Urinary bladder (tissue), 4 donors: ENCODE measurements around the gene RIC3. TPM values are rescaled to one million over a fixed set of nuclear protein-coding genes. Genes with fewer than 3 reads are reported as not detected.

Experiments used
- DNase-seq: peaks from one replicate; pipeline ENCODE4 v3.0.0-alpha.2; 2015; ENCODE audit errors: extremely low spot score
- H3K27ac ChIP-seq: one replicate; pipeline ENCODE4 v1.5.1; 2013; ENCODE audit warnings: low read depth, mild to moderate bottlenecking, moderate library complexity
- H3K36me3 ChIP-seq: one replicate; pipeline ENCODE4 v1.6.1; 2013; ENCODE audit warnings: mild to moderate bottlenecking, moderate library complexity; ENCODE audit not compliant: insufficient read depth
- H3K4me1 ChIP-seq: one replicate; pipeline ENCODE4 v1.6.1; 2013; ENCODE audit warnings: mild to moderate bottlenecking, moderate library complexity; ENCODE audit not compliant: insufficient read depth
- H3K4me3 ChIP-seq: one replicate; pipeline ENCODE4 v1.5.1; 2013; ENCODE audit warnings: low read depth, low read length
- WGBS: extraction: QIAGEN DNeasy Blood & Tissue Kit; methylation state at CpG from one replicate; pipeline ENCODE4 v1.1.7; 2013; 5-methylcytosine and 5-hydroxymethylcytosine counted together
- polyA plus RNA-seq: library from polyadenylated mRNA; stranded (reverse); fragments of 200-250 nt; gene quantifications from one replicate; pipeline ENCODE4 v1.2.3, GENCODE V29; 2013
- total RNA-seq: library from RNA; depleted of rRNA; stranded (reverse); fragments of >200 nt; gene quantifications from one replicate; pipeline ENCODE4 v1.2.3, GENCODE V29; 2014
- donor health status: healthy with polysubstance abuse.
- donor health status: healthy.

RIC3 gene
- total and polyA plus RNA-seq, 2 donors = 7.2 to 8.8 TPM

DNA sequence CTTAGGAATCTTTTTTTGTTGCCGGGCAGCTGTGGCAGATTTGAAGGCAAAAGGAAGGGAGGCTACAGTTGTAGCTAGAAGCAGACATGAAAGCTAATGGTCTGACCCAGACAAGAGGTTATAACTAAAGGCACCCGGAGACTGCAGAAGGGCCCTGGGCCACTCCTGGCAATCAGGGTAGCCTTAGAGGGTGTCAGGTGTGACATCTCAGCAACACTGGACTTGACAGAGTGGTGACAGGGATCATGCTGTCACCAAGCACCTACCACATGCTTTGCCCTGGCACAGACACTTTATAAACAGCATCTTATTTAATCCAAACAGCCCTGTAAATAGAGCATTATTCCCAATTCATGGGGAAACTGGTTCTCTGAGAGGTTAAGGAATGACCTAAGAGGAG lies 62.1 kb downstream of the RIC3 start:
- Histone ChIP-seq H3K4me1 (no peaks in the 10 kb centered on the region), H3K27ac (no peak overlapping the region), H3K36me3 (no peaks in the 10 kb centered on the region), H3K4me3 (no peak overlapping the region)
- DNase-seq = no peak
- WGBS = 89% methylated on average over 2 of the region's 2 CpGs

DNA sequence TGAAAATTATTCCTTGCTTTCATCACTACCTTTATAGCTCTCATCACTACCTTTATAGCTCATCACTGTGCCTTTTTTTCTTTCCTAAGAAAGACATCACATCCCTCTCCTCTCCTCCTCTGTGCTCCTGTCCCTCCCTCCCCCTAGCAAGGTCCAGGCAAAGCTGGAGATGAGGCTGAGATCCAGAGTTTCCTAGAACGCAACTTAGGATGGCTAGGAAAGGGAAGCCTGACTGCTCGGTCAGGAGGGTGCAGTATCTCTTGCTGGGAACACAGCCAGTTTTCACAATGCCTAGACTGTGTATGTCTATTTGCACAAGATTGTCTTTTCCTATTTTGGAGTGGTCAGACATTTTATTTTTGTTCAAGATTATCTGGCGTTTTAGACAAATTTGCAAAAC lies 63.2 kb downstream of the RIC3 start:
- no peak overlapping the region for H3K27ac ChIP-seq
- no peak for DNase-seq
- 48% methylated on average over 3 of the region's 3 CpGs for WGBS
- no peaks in the 10 kb centered on the region for H3K4me1 ChIP-seq
- no peaks in the 10 kb centered on the region for H3K36me3 ChIP-seq
- H3K4me3 ChIP-seq = no peak overlapping the region

DNA sequence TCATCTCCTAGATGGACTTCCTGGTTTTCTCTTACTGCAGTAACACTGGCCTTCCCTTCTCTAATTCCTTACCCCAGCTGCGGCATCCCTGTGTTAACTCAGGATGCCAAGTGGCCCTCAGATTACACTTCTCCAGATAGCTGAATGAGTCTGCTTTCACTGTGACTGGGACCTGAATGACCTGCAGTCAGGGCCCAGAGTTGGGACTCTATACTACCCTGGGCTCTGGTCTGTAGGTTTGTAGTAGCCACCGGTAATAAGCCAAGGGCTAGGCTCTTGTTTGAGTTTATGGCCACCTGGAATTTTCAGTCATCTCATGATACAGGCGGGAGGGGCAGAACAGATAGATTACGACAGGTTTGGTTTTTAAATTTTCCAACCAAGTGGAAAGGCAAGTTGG lies 63.7 kb downstream of the RIC3 start:
- no peaks in the 10 kb centered on the region for H3K4me1 ChIP-seq
- no peaks in the 10 kb centered on the region for H3K36me3 ChIP-seq
- no peak overlapping the region for H3K27ac ChIP-seq
- WGBS = 82% methylated on average over 4 of the region's 4 CpGs
- no peak overlapping the region for H3K4me3 ChIP-seq
- DNase-seq = no peak

DNA sequence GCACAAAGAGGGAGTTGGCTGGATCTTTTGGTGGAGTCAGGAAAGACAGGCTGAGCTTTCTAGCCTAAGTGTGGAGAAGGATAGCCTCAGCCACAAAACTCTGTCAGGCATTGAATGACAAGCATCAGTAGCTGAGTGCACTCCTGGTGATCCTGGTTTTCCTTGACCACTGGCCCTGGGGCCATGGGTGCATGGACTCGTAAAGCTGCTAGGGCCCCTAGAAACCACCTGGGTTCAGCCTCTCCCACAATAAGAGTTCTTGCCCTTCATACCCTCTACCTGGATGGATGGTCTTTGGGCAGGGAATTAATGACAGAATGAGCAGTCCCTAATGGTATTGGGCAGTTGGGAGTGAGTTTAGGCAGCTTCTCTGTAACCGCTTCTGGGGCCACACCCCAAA lies 64.9 kb downstream of the RIC3 start:
- H3K27ac ChIP-seq = no peak overlapping the region
- 92% methylated on average over 2 of the region's 2 CpGs for WGBS
- no peaks in the 10 kb centered on the region for H3K4me1 ChIP-seq
- no peaks in the 10 kb centered on the region for H3K36me3 ChIP-seq
- DNase-seq = no peak
- H3K4me3 ChIP-seq = no peak overlapping the region

DNA sequence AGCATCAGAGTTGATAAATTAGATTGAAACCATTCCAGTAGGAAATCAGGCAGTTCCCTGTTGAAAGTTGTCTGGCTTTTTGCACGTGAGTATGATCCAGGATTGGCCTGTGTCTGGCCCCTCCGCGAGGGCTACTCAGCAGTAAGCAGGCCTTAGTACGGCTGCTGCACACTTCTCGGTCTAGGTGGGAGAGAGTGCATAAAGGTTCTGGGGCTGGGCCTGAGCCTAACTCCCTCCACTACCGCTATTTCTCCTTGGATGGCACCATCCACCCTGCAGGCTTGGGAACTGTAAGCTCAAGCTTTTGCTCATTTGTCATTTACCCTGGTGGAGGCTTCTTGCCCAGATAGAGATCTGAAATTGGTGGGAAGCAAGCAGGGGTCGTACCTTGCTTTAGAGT lies 65.9 kb downstream of the RIC3 start:
- Histone ChIP-seq H3K4me3 (no peak overlapping the region), H3K4me1 (no peaks in the 10 kb centered on the region), H3K27ac (no peak overlapping the region), H3K36me3 (no peaks in the 10 kb centered on the region)
- WGBS = 82% methylated on average over 7 of the region's 7 CpGs
- DNase-seq = no peak

DNA sequence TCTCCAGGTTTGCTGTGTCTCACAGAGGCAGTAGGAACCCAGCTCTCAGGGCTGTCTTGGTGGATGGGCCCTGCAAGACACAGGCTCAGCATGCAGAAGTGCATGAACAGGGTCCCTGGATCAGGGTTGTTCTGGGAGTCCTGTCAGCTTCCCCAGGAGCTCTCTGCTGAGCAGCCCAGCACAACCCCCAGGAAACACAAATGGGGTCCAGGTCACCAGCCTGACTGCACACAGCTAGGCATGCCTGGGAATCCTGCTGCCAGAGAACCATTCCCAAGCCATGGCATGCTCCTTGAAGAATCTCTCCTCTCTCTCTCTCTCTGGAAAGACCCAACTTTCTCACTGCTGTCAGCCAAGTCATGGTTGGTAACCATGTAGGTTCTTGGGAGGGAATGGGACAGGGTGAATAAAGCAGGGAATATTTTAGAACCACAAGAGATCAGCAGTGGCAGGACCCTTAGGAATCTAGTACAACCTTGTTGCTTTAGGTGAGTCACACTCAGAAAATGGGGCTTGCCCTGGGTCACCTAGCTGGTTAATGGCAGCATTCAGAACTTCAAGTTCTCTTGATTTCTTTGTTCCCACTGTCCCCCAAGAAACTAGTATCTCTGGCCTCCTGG lies 66.4 kb downstream of the RIC3 start:
- Histone ChIP-seq H3K36me3 (no peaks in the 10 kb centered on the region), H3K4me1 (no peaks in the 10 kb centered on the region), H3K27ac (no peak overlapping the region), H3K4me3 (no peak overlapping the region)
- DNase-seq = no peak

DNA sequence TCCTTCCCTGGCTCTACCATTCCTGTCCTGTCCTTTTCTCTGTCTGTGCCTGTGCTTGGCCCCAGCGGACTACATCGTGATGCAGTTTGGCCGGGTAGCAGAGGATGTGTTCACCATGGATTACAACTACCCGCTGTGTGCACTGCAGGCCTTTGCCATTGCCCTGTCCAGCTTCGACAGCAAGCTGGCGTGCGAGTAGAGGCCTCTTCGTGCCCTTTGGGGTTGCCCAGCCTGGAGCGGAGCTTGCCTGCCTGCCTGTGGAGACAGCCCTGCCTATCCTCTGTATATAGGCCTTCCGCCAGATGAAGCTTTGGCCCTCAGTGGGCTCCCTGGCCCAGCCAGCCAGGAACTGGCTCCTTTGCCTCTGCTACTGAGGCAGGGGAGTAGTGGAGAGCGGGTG lies 67.4 kb downstream of the RIC3 start:
- Histone ChIP-seq H3K4me3 (no peak overlapping the region), H3K4me1 (no peaks in the 10 kb centered on the region), H3K36me3 (no peaks in the 10 kb centered on the region), H3K27ac (no peak overlapping the region)
- WGBS = 96% methylated on average over 11 of the region's 11 CpGs
- no peak for DNase-seq

DNA sequence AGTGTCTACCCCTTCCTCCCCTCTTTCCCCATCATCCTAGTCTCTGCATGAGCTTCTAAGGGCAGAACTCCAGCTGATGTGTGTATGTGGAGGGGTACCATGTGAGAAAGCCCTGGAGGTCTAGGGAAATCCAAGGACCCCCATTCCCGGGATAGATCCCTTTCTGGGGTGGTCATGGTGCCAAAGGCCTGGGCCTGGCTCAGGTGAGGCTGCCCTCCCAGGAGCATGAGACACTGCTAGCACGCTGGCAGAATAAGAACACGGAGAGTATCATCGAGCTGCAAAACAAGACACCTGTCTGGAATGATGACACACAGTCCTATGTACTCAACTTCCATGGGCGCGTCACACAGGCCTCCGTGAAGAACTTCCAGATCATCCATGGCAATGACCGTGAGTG lies 68.2 kb downstream of the RIC3 start:
- no peaks in the 10 kb centered on the region for H3K36me3 ChIP-seq
- WGBS = 95% methylated on average over 8 of the region's 8 CpGs
- no peak for DNase-seq
- no peak overlapping the region for H3K4me3 ChIP-seq
- no peak overlapping the region for H3K27ac ChIP-seq
- H3K4me1 ChIP-seq = no peaks in the 10 kb centered on the region

DNA sequence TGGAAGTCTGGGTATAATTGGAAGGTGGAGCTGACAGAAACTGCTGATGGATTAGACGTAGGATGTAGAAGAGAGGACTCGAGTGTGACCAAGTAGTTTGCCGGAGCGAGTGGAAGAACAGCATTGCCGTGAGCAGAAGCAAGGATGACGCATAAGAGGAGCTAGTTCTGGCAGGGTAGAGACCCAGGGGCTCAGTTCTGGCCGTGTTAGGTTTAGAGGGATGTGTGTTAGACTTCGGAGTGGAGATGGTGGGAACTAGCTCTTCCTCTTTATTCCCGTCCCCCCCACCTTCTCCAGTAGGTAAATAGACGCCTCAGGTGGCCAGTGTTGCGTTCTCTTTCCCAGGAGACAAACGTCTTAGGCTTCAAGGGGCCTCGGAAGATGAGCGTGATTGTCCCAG lies 68.7 kb downstream of the RIC3 start:
- DNase-seq = no peak
- Histone ChIP-seq H3K27ac (no peak overlapping the region), H3K4me3 (no peak overlapping the region), H3K4me1 (no peaks in the 10 kb centered on the region), H3K36me3 (no peaks in the 10 kb centered on the region)
- 87% methylated on average over 14 of the region's 14 CpGs for WGBS

DNA sequence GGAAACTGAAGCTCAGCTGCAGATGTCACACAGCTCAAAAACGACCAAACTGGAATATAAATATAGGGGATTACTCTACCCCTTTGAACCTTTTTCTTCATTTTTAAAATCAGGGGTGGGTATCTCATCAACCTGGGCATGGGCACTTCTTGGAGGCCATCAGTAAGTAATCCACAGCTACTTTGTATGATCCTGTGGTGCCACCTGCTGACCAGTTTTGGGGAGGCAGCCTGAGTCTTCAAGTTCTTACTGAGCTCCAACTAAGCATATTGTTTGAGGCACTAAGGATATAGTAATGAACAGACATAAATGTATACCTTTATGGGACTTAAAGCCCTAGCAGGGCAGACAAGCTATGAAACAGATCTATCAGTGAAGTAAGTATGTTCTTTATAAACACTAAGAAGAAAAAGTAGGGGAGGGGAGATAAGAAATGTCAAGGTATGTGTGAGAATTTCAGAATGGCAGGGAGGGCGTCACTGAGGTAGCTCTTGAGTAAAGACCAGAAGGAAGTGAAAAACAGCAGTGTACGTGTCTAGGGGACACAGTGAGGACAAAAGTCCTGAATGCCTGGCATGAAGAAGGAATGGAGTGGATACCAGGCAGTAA lies 69.4 kb downstream of the RIC3 start:
- Histone ChIP-seq H3K4me3 (no peak overlapping the region), H3K36me3 (no peaks in the 10 kb centered on the region), H3K4me1 (no peaks in the 10 kb centered on the region), H3K27ac (no peak overlapping the region)
- peak; percentile 60 for DNase-seq
- 57% methylated on average over 3 of the region's 3 CpGs for WGBS

DNA sequence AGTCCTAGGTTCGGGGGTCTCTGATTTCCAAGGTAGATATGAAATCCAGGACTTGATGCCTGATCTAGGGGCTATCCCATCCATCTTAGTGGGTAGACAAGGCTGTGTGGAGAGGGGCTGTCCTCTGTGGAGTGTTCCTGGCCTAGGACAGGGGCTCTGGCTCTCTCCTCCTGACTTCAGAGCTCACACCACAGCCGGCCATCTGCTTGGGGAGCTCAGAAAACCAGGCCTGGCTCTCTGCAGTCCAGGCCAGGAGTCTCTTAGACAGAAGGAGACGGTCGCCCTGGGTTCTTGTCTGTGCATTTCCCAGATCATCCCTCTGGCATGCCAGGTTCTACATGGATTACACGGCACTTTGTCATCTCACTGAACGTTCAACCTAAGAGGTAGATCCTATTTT lies 69.9 kb downstream of the RIC3 start:
- 78% methylated on average over 6 of the region's 6 CpGs for WGBS
- no peak overlapping the region for H3K27ac ChIP-seq
- H3K36me3 ChIP-seq = no peaks in the 10 kb centered on the region
- no peak for DNase-seq
- no peaks in the 10 kb centered on the region for H3K4me1 ChIP-seq
- no peak overlapping the region for H3K4me3 ChIP-seq

DNA sequence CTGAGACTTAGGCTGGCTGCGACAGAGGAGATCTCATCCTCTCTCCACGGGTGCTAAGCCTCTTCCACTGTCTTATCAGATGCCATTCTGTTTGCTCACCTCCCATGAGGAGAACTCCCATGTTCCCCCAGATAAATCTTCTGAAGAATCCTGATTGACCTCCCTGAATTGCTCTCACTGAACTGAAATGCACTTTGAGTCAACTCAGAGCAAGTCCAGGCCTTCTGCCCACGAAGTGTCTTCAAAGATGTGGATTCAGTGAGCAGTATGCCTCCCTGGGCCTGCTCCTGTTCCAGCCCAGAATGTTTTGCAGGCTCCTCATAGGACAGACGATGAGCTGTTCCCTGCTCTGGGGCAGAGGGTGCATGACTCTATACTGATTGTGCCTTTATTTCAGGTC lies 70.5 kb downstream of the RIC3 start:
- Histone ChIP-seq H3K4me1 (no peaks in the 10 kb centered on the region), H3K36me3 (no peaks in the 10 kb centered on the region), H3K27ac (no peak overlapping the region), H3K4me3 (no peak overlapping the region)
- DNase-seq = no peak
- whole genome bisulfite sequencing = 57% methylated on average over 4 of the region's 4 CpGs

DNA sequence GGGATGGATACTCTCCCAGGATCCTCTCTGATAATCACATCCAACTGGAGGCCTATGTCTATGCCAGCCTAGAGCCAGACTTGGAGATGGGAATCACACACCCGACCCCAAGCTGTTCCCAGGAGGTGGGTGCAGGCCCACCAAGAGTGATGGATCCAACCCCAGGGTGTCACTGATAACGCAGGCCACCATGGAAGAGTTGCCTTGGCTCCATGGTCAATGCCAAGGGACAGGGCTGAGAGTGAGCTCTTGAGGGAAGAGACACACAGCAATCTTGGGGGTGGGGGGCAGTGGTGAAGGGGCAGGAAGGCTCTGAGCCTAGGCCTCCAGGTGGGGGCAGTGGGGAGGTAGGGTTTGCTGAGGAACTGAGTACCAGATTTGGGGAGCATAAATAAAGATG lies 70.9 kb downstream of the RIC3 start:
- 90% methylated on average over 2 of the region's 2 CpGs for WGBS
- no peak overlapping the region for H3K4me3 ChIP-seq
- H3K27ac ChIP-seq = no peak overlapping the region
- no peaks in the 10 kb centered on the region for H3K4me1 ChIP-seq
- DNase-seq = no peak
- H3K36me3 ChIP-seq = no peaks in the 10 kb centered on the region

DNA sequence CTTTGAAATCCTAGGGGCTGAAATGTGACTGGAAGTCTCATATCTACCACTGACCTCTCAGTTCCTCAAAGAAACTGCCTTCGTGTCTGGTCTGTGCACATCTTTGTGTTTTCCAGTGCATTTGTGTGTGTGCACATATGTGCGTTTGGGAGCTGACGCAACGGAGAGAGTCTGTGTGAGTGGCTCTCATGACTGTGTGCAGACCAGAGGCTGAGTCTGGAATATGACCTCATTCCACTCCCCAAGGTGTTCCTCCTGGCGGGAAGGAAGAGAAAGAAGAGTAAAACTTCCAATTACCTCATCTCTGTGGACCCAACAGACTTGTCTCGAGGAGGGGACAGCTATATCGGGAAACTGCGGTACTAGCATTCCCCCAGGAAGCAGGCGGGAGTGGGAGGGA lies 71.4 kb downstream of the RIC3 start:
- DNase-seq = no peak
- no peak overlapping the region for H3K27ac ChIP-seq
- H3K4me3 ChIP-seq = no peak overlapping the region
- H3K4me1 ChIP-seq = no peaks in the 10 kb centered on the region
- 89% methylated on average over 9 of the region's 9 CpGs for WGBS
- H3K36me3 ChIP-seq = no peaks in the 10 kb centered on the region

DNA sequence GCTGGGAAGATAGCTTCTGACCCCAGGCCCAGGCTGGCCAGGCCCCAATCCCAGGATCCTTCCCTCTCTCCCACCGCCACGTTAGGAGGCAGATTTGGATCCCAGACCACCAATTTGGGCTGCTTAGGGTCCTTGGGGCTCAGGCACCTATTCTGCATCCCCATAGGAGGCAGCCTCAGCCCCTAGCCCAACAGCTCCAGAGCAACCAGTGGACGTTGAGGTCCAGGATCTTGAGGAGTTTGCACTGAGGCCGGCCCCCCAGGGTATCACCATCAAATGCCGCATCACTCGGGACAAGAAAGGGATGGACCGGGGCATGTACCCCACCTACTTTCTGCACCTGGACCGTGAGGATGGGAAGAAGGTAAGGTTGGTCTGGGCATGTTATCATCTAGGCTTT lies 71.8 kb downstream of the RIC3 start:
- WGBS = 93% methylated on average over 8 of the region's 8 CpGs
- DNase-seq = no peak

More for the DNA sequence above, 71.8 kb downstream of the RIC3 start:
- Histone ChIP-seq H3K27ac (no peak overlapping the region), H3K36me3 (no peaks in the 10 kb centered on the region), H3K4me1 (no peaks in the 10 kb centered on the region), H3K4me3 (no peak overlapping the region)
